H9 (cell line): ENCODE results near the gene MICB. TPM values are rescaled to one million over a fixed set of nuclear protein-coding genes. Genes with fewer than 3 reads are reported as not detected.
"Not testable (repeated sequence)": the region's sequence is repeated elsewhere in the genome, so short reads cannot be mapped to it uniquely, and the experiment has no call there.

Experiments
- DNase-seq: peaks from one replicate; pipeline ENCODE4 v3.0.0-alpha.2; 2017
- H2AFZ ChIP-seq: one replicate; pipeline ENCODE4 v1.6.1; 2013; ENCODE audit warnings: mild to moderate bottlenecking, low read length, control low read depth, moderate library complexity
- H2AK5ac ChIP-seq: 2 replicates; pipeline ENCODE4 v1.6.1; 2013; ENCODE audit warnings: low read length, control low read depth, mixed read lengths; ENCODE audit not compliant: insufficient read length
- H2BK120ac ChIP-seq: one replicate; pipeline ENCODE4 v1.6.1; 2013; ENCODE audit warnings: low read depth, mild to moderate bottlenecking, low read length, control low read depth, inconsistent platforms; ENCODE audit not compliant: poor library complexity, severe bottlenecking
- H2BK12ac ChIP-seq: 2 replicates; pipeline ENCODE4 v1.6.1; 2013; ENCODE audit warnings: low read length, control low read depth, mixed read lengths, low read depth; ENCODE audit not compliant: insufficient read length
- H2BK15ac ChIP-seq: 2 replicates; pipeline ENCODE4 v1.6.1; 2013; ENCODE audit warnings: low read depth, low read length, control low read depth
- H2BK20ac ChIP-seq: one replicate; pipeline ENCODE4 v1.6.1; 2013; ENCODE audit warnings: low read depth, mild to moderate bottlenecking, low read length, control low read depth, inconsistent platforms; ENCODE audit not compliant: poor library complexity, severe bottlenecking
- H2BK5ac ChIP-seq: 2 replicates; pipeline ENCODE4 v1.6.1; 2013; ENCODE audit warnings: low read length, control low read depth, mixed read lengths; ENCODE audit not compliant: insufficient read length
- H3K14ac ChIP-seq: 2 replicates; pipeline ENCODE4 v1.6.1; 2013; ENCODE audit warnings: low read length, control low read depth; ENCODE audit not compliant: insufficient read depth
- H3K18ac ChIP-seq: 2 replicates; pipeline ENCODE4 v1.6.1; 2013; ENCODE audit warnings: low read depth, mild to moderate bottlenecking, mixed read lengths, low read length, control low read depth; ENCODE audit not compliant: insufficient read length
- H3K23ac ChIP-seq: 2 replicates; pipeline ENCODE4 v1.6.1; 2013; ENCODE audit warnings: low read length, control low read depth, mixed read lengths, low read depth; ENCODE audit not compliant: insufficient read length
- H3K23me2 ChIP-seq: 2 replicates; pipeline ENCODE4 v1.6.1; 2013; ENCODE audit warnings: low read depth, mild to moderate bottlenecking, mixed read lengths, low read length, control low read depth; ENCODE audit not compliant: insufficient read length, poor library complexity, severe bottlenecking
- H3K27ac ChIP-seq: 2 replicates; pipeline ENCODE4 v1.5.1; 2013; ENCODE audit warnings: low read length, control low read depth, mixed read lengths, low read depth; ENCODE audit not compliant: insufficient read length
- H3K27me3 ChIP-seq: 2 replicates; pipeline ENCODE4 v1.6.1; 2013; ENCODE audit warnings: low read length, control low read depth, inconsistent platforms; ENCODE audit not compliant: insufficient read depth
- H3K4ac ChIP-seq: 2 replicates; pipeline ENCODE4 v1.6.1; 2013; ENCODE audit warnings: low read depth, mild to moderate bottlenecking, control low read depth, inconsistent platforms, low read length, moderate library complexity
- H3K4me1 ChIP-seq: 2 replicates; pipeline ENCODE4 v1.6.1; 2013; ENCODE audit warnings: low read length, control low read depth, inconsistent platforms; ENCODE audit not compliant: insufficient read depth
- H3K4me2 ChIP-seq: 2 replicates; pipeline ENCODE4 v1.6.1; 2013; ENCODE audit warnings: low read length, control low read depth, mixed read lengths; ENCODE audit not compliant: insufficient read length, insufficient read depth
- H3K56ac ChIP-seq: 2 replicates; pipeline ENCODE4 v1.6.1; 2013; ENCODE audit warnings: low read depth, mild to moderate bottlenecking, mixed read lengths, low read length, control low read depth; ENCODE audit not compliant: insufficient read length
- H3K79me1 ChIP-seq: 2 replicates; pipeline ENCODE4 v1.6.1; 2013; ENCODE audit warnings: low read depth, mild to moderate bottlenecking, moderate library complexity, low read length, control low read depth, inconsistent platforms; ENCODE audit not compliant: insufficient read depth, poor library complexity, severe bottlenecking
- H3K79me2 ChIP-seq: 2 replicates; pipeline ENCODE4 v1.6.1; 2013; ENCODE audit warnings: low read length, control low read depth, inconsistent platforms; ENCODE audit not compliant: insufficient read depth
- H3K9ac ChIP-seq: 2 replicates; pipeline ENCODE4 v1.6.1; 2013; ENCODE audit warnings: low read length, control low read depth, mixed read lengths; ENCODE audit not compliant: insufficient read length; ENCODE audit errors: extremely low read depth
- H3K9me3 ChIP-seq: one replicate; pipeline ENCODE4 v1.6.1; 2013; ENCODE audit warnings: low read depth, low read length, inconsistent platforms; ENCODE audit not compliant: control insufficient read depth
- H3T11ph ChIP-seq: one replicate; pipeline ENCODE4 v1.6.1; 2013; ENCODE audit warnings: mild to moderate bottlenecking, low read length, control low read depth, inconsistent platforms
- H4K20me1 ChIP-seq: one replicate; pipeline ENCODE4 v1.6.1; 2013; ENCODE audit not compliant: control insufficient read depth, insufficient read length, insufficient read depth
- H4K5ac ChIP-seq: 2 replicates; pipeline ENCODE4 v1.6.1; 2013; ENCODE audit warnings: low read depth, mild to moderate bottlenecking, mixed read lengths, low read length, control low read depth; ENCODE audit not compliant: insufficient read length
- H4K8ac ChIP-seq: replicated peaks from 2 replicates; pipeline ENCODE4 v1.6.1; 2013; ENCODE audit warnings: low read length, control low read depth, mixed read lengths, low read depth; ENCODE audit not compliant: insufficient read length
- H4K91ac ChIP-seq: 2 replicates; pipeline ENCODE4 v1.6.1; 2013; ENCODE audit warnings: low read depth, mild to moderate bottlenecking, moderate library complexity, mixed read lengths, low read length, control low read depth; ENCODE audit not compliant: insufficient read length
- H3K27ac Mint-ChIP-seq, 3 experiments: 2 replicates in 2 of 3; 3 replicates in 1 of 3; pipeline ENCODE4 v1.8.0; 2020 to 2021; ENCODE audit warnings: mixed read lengths in 3 of 3, mild to moderate bottlenecking in 1 of 3, moderate library complexity in 1 of 3
- H3K27me3 Mint-ChIP-seq: 2 replicates; pipeline ENCODE4 v1.8.0; 2021; ENCODE audit warnings: low read depth, mild to moderate bottlenecking, moderate library complexity, mixed read lengths
- H3K36me3 Mint-ChIP-seq, 3 experiments: 2 replicates in 2 of 3; 3 replicates in 1 of 3; pipeline ENCODE4 v1.8.0; 2020 to 2021; ENCODE audit warnings: low read depth in 3 of 3, mixed read lengths in 3 of 3; ENCODE audit not compliant: insufficient read depth in 1 of 3
- H3K4me1 Mint-ChIP-seq, 2 experiments: 2 replicates each; pipeline ENCODE4 v1.8.0; 2020; ENCODE audit warnings: mixed read lengths in 2 of 2
- H3K4me3 Mint-ChIP-seq, 2 experiments: 2 replicates in 1 of 2; 3 replicates in 1 of 2; pipeline ENCODE4 v1.8.0; 2020 to 2021; ENCODE audit warnings: mild to moderate bottlenecking in 2 of 2, mixed read lengths in 2 of 2, moderate library complexity in 1 of 2
- H3K9me3 Mint-ChIP-seq, 2 experiments: 2 replicates in 1 of 2; 3 replicates in 1 of 2; pipeline ENCODE4 v1.8.0; 2020; ENCODE audit warnings: mild to moderate bottlenecking in 2 of 2, mixed read lengths in 2 of 2, moderate library complexity in 1 of 2
- WGBS: extraction: QIAGEN DNeasy Blood & Tissue Kit; methylation state at CpG from one replicate; pipeline ENCODE4 v1.1.7; 2013; ENCODE audit warnings: missing lambda C conversion rate, low lambda C conversion rate, mixed read lengths; ENCODE audit not compliant: insufficient read length; ENCODE audit errors: extremely low coverage; 5-methylcytosine and 5-hydroxymethylcytosine counted together
- total RNA-seq: library from RNA; stranded (reverse); gene quantifications from 2 replicates; pipeline ENCODE4 v1.2.1, GENCODE V29; 2021
- TF ChIP-seq, protein P1 (sequence below): fragments of 200-600 bp; sonication (generic); conservative IDR thresholded peaks from 3 replicates; pipeline ENCODE4 v1.8.0; 2021; ENCODE audit warnings: antibody characterized with exemption, mild to moderate bottlenecking

Gene MICB
- total RNA-seq, 1 experiment from 2014 or later: 6.2 TPM

DNA sequence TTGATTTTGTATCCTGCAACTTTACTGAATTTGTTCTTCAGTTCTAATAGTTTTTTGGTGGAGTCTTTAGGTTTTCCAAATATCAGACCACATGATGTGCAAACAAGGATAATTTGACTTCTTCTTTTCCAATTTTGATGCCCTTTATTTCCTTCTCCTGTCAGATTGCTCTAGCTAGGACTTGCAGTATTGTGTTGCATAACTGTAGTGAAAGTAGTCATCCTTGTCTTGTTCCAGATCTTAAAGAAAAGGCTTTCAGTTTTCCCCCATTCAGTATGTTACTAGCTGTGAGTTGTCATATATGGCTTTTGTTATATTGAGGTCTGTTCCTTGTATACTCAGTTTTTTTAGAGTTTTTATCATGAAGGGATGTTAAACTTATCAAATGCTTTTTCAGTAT is 4.6 kb downstream of the MICB start:
- H3K18ac ChIP-seq: no peak overlapping the region
- H3T11ph ChIP-seq: no peak overlapping the region
- H2AFZ ChIP-seq: no peak overlapping the region
- no peak overlapping the region for H4K91ac ChIP-seq
- H4K20me1 ChIP-seq: no peaks in the 10 kb centered on the region
- peaks cover 3% of the 10 kb centered on the region for H3K79me1 ChIP-seq
- H3K23ac ChIP-seq: no peak overlapping the region
- no peak overlapping the region for H3K4ac ChIP-seq
- no peak for DNase-seq
- no peak overlapping the region for H3K4me2 ChIP-seq
- H3K14ac ChIP-seq: no peak overlapping the region
- no peak overlapping the region for H3K27ac Mint-ChIP-seq
- no peaks in the 10 kb centered on the region; the same call in 1 of the 2 replicates for H3K79me2 ChIP-seq
- H3K9ac ChIP-seq: no peak overlapping the region
- H2BK20ac ChIP-seq: no peak overlapping the region
- no peak overlapping the region for H4K5ac ChIP-seq
- peaks cover 14% of the 10 kb centered on the region for H3K27me3 Mint-ChIP-seq
- H3K23me2 ChIP-seq: peaks cover 6% of the 10 kb centered on the region
- no peaks in the 10 kb centered on the region; a peak in 2 of 5 replicates for H3K9me3 Mint-ChIP-seq
- H3K4me1 Mint-ChIP-seq: peaks cover 22 to 26% of the 10 kb centered on the region in 2 experiments
- H2BK15ac ChIP-seq: no peak overlapping the region
- H3K4me3 Mint-ChIP-seq: no peak overlapping the region
- TF ChIP-seq, protein P1, sequence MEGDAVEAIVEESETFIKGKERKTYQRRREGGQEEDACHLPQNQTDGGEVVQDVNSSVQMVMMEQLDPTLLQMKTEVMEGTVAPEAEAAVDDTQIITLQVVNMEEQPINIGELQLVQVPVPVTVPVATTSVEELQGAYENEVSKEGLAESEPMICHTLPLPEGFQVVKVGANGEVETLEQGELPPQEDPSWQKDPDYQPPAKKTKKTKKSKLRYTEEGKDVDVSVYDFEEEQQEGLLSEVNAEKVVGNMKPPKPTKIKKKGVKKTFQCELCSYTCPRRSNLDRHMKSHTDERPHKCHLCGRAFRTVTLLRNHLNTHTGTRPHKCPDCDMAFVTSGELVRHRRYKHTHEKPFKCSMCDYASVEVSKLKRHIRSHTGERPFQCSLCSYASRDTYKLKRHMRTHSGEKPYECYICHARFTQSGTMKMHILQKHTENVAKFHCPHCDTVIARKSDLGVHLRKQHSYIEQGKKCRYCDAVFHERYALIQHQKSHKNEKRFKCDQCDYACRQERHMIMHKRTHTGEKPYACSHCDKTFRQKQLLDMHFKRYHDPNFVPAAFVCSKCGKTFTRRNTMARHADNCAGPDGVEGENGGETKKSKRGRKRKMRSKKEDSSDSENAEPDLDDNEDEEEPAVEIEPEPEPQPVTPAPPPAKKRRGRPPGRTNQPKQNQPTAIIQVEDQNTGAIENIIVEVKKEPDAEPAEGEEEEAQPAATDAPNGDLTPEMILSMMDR: no peak
- no peak overlapping the region for H3K56ac ChIP-seq
- H2BK120ac ChIP-seq: no peak overlapping the region
- H3K36me3 Mint-ChIP-seq: peaks cover 15 to 24% (median 20%) of the 10 kb centered on the region in 3 experiments
- H2BK5ac ChIP-seq: no peak overlapping the region
- no peak overlapping the region for H2AK5ac ChIP-seq
- no peak overlapping the region for H4K8ac ChIP-seq
- H3K4me1 ChIP-seq: peaks cover 3% of the 10 kb centered on the region; the same call in 1 of the 2 replicates
- no peak overlapping the region for H2BK12ac ChIP-seq
- H3K27ac ChIP-seq: no peak overlapping the region
- no peaks in the 10 kb centered on the region for H3K27me3 ChIP-seq
- H3K9me3 ChIP-seq: no peaks in the 10 kb centered on the region

DNA sequence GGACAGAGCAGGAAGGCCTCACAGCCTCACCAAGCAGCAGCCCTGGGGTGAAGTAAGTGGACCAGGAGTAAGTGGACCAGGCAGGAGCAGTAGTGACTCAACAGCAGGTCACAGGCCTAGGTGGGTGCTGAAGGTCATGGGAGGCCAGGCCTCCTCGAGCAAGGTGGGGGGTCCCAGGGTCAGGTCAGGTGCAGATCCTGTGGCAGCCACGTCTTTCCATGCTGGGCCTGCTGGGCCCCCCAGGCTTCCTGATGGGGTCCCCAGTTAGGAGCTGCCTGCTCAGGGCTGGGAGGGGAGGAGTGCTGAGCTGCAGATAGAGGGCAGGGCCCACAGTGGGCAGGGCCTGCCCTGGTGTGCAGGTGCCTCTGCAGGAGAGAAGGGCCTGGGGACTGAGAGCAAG is 11.1 kb downstream of the MICB start:
- not testable (repeated sequence) for H2BK5ac ChIP-seq, H3K9ac ChIP-seq, H4K91ac ChIP-seq, H2BK15ac ChIP-seq, H3K79me1 ChIP-seq, H3K4me3 Mint-ChIP-seq, H3K4ac ChIP-seq, H2BK20ac ChIP-seq, DNase-seq, H3K23me2 ChIP-seq, H3K9me3 Mint-ChIP-seq, H3K56ac ChIP-seq, H3K27ac ChIP-seq, H3K9me3 ChIP-seq, H4K20me1 ChIP-seq, H3K27me3 Mint-ChIP-seq, H3K4me1 ChIP-seq, H3K4me1 Mint-ChIP-seq, H3T11ph ChIP-seq, H3K18ac ChIP-seq, H4K8ac ChIP-seq, H4K5ac ChIP-seq, H2AFZ ChIP-seq, H2AK5ac ChIP-seq, H3K79me2 ChIP-seq, H2BK12ac ChIP-seq, H3K23ac ChIP-seq, H3K27me3 ChIP-seq, H3K4me2 ChIP-seq, H2BK120ac ChIP-seq, H3K14ac ChIP-seq
- peak overlapping the region in 1 of 3 experiments; percentile 56; a peak in 1 of 7 replicates for H3K27ac Mint-ChIP-seq
- peaks cover 41 to 50% (median 49%) of the 10 kb centered on the region in 3 experiments for H3K36me3 Mint-ChIP-seq
- no CpG with 5 or more reads among the region's 2 CpGs for WGBS
